HAP-1 (cell line): ENCODE measurements around the gene CCL19.
"Not testable (repeated sequence)": the region's sequence is repeated elsewhere in the genome, so short reads cannot be mapped to it uniquely, and the experiment has no call there.

ENCODE experiments used
- DNase-seq, 2 experiments: peaks; one replicate each; pipeline ENCODE4 v3.0.0-alpha.2; 2016 to 2020; ENCODE audit warnings: low spot score in 2 of 2
- H3K27me3 ChIP-seq: fragments of 250-450 bp; sonication (Bioruptor Pico); 2 replicates; pipeline ENCODE4 v1.5.1; 2020; ENCODE audit warnings: low read depth, mild to moderate bottlenecking, moderate library complexity
- H3K36me3 ChIP-seq: fragments of 250-450 bp; sonication (Bioruptor Pico); replicated peaks from 2 replicates; pipeline ENCODE4 v1.5.1; 2020; ENCODE audit warnings: mild to moderate bottlenecking
- H3K4me1 ChIP-seq: fragments of 250-450 bp; sonication (Bioruptor Pico); 2 replicates; pipeline ENCODE4 v1.5.1; 2020; ENCODE audit warnings: mild to moderate bottlenecking
- H3K4me3 ChIP-seq: fragments of 250-450 bp; sonication (Bioruptor Pico); 2 replicates; pipeline ENCODE4 v1.5.1; 2020; ENCODE audit warnings: mild to moderate bottlenecking, moderate library complexity
- H3K9me3 ChIP-seq: fragments of 250-450 bp; sonication (Bioruptor Pico); 2 replicates; pipeline ENCODE4 v1.5.1; 2020; ENCODE audit warnings: mild to moderate bottlenecking, moderate library complexity
- in situ Hi-C: fragments of 300-500 bp; cut with MboI; formaldehyde crosslinking; loops from 3 replicates; pipeline ENCODE4 v1.14.3; 2020; ENCODE audit warnings: low sequenced_read_pairs, inconsistent platforms, mixed read lengths

Gene CCL19

GRCh38 chr9:34690983-34691935, at the start of gene CCL19:
Gene CCL19, minus strand, starts transcription at chr9:34691276. Its CDS starts 137 bp downstream, at chr9:34691139.
- DNase-seq, result no peak
- peaks cover 7% of the 10 kb centered on the region for H3K9me3 ChIP-seq
- H3K36me3 ChIP-seq, result no peaks in the 10 kb centered on the region
- in situ Hi-C loops, result no loop called here
- no peaks in the 10 kb centered on the region for H3K27me3 ChIP-seq
- no peaks in the 10 kb centered on the region for H3K4me1 ChIP-seq
- H3K4me3 ChIP-seq, result no peak within 1 kb of the TSS

DNA sequence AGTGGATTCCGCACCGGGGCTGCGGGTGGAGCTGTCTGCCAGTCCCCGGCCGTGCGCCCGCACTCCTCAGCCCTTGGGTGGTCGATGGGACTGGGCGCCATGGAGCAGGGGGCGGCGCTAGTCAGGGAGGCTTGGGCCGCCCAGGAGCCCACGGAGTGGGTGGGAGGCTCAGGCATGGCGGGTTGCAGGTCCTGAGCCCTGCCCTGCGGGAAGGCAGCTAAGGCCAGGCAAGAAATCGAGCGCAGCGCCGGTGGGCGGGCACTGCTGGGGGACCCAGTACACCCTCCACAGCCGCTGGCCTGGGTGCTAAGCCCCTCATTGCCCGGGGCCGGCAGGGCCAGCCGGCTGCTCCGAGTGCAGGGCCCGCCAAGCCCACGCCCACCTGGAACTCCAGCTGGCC, 49.1 kb upstream of the CCL19 start:
- H3K9me3 ChIP-seq, in situ Hi-C loops, DNase-seq, H3K36me3 ChIP-seq, H3K4me3 ChIP-seq, H3K27me3 ChIP-seq, H3K4me1 ChIP-seq: not testable (repeated sequence)

DNA sequence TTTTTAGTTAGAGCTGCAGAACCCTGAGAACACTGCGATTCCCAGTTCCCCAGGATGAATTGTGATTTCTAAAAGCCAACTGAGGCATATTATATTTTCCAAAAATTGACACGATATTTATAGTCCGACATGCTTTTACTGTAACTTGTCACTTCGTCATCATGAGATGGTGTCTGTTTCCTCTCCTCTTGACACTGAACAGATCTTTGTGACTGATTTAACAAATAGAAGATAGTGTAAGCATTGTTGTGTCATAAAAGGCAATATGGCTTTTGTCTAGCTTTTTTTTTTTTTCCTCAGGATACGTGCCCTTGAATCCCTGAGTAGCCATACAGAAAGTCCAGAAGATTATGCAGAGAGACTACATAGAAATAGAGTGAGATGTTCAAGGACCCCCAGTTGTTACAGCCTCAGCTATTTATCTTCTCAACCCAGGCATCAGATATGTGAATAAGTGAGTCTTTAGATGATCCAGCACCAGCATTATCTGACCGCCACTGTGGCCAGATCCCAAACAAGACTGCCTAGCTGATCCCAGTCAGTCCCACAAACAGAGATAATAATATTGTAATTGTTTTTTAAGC, 46.7 kb upstream of the CCL19 start:
- H3K36me3 ChIP-seq, result no peaks in the 10 kb centered on the region
- in situ Hi-C loops, result no loop called here
- H3K27me3 ChIP-seq, result peaks cover 5% of the 10 kb centered on the region; the same call in 1 of the 2 replicates
- no peaks in the 10 kb centered on the region for H3K4me1 ChIP-seq
- DNase-seq, result no peak
- H3K4me3 ChIP-seq, result no peak overlapping the region
- no peaks in the 10 kb centered on the region; the same call in 1 of the 2 replicates for H3K9me3 ChIP-seq

GRCh38 chr9:34734720-34735119, 43.6 kb upstream of the CCL19 start:
- H3K36me3 ChIP-seq, result no peaks in the 10 kb centered on the region
- H3K4me1 ChIP-seq, result no peaks in the 10 kb centered on the region
- no peak overlapping the region for H3K4me3 ChIP-seq
- no peaks in the 10 kb centered on the region; the same call in 1 of the 2 replicates for H3K9me3 ChIP-seq
- no peak for DNase-seq
- in situ Hi-C loops, result no loop called here
- H3K27me3 ChIP-seq, result peaks cover 5% of the 10 kb centered on the region; the same call in 1 of the 2 replicates

GRCh38 chr9:34732886-34733285, 41.8 kb upstream of the CCL19 start:
- no peaks in the 10 kb centered on the region; the same call in 1 of the 2 replicates for H3K9me3 ChIP-seq
- no peaks in the 10 kb centered on the region for H3K4me1 ChIP-seq
- H3K36me3 ChIP-seq, result no peaks in the 10 kb centered on the region
- DNase-seq, result no peak
- peaks cover 5% of the 10 kb centered on the region; the same call in 1 of the 2 replicates for H3K27me3 ChIP-seq
- in situ Hi-C loops, result no loop called here
- no peak overlapping the region for H3K4me3 ChIP-seq

GRCh38 chr9:34732478-34732877, 41.4 kb upstream of the CCL19 start:
- H3K4me1 ChIP-seq, result no peaks in the 10 kb centered on the region
- in situ Hi-C loops, result no loop called here
- no peaks in the 10 kb centered on the region for H3K36me3 ChIP-seq
- DNase-seq, result no peak
- H3K27me3 ChIP-seq, result peaks cover 5% of the 10 kb centered on the region; the same call in 1 of the 2 replicates
- no peak overlapping the region for H3K4me3 ChIP-seq
- H3K9me3 ChIP-seq, result no peaks in the 10 kb centered on the region; the same call in 1 of the 2 replicates

GRCh38 chr9:34723141-34723540, 32.1 kb upstream of the CCL19 start:
- no peaks in the 10 kb centered on the region for H3K4me1 ChIP-seq
- in situ Hi-C loops, result no loop called here

GRCh38 chr9:34719769-34720025, 28.6 kb upstream of the CCL19 start:
- in situ Hi-C loops, H3K9me3 ChIP-seq, H3K4me1 ChIP-seq, DNase-seq, H3K36me3 ChIP-seq, H3K27me3 ChIP-seq, H3K4me3 ChIP-seq: not testable (repeated sequence)

More at GRCh38 chr9:34723141-34723540, 32.1 kb upstream of the CCL19 start:
- Histone ChIP-seq H3K27me3 (no peaks in the 10 kb centered on the region), H3K4me3 (no peak overlapping the region), H3K36me3 (no peaks in the 10 kb centered on the region), H3K9me3 (no peaks in the 10 kb centered on the region)
- no peak for DNase-seq

- no peaks in the 10 kb centered on the region for H3K27me3 ChIP-seq
- no peak for DNase-seq
- no peaks in the 10 kb centered on the region for H3K36me3 ChIP-seq
- H3K4me3 ChIP-seq, result no peak overlapping the region
- no peaks in the 10 kb centered on the region for H3K4me1 ChIP-seq
- in situ Hi-C loops, result no loop called here
- H3K9me3 ChIP-seq, result no peaks in the 10 kb centered on the region
These were observed 28.1 kb upstream of the CCL19 start for GRCh38 chr9:34719021-34719768.

- Histone ChIP-seq H3K4me3 (no peak overlapping the region), H3K27me3 (peaks cover 3% of the 10 kb centered on the region), H3K4me1 (no peaks in the 10 kb centered on the region), H3K9me3 (no peaks in the 10 kb centered on the region), H3K36me3 (no peaks in the 10 kb centered on the region)
- DNase-seq, result no peak
- in situ Hi-C loops, result no loop called here
These were observed 27.0 kb upstream of the CCL19 start for GRCh38 chr9:34717996-34718614.

DNA sequence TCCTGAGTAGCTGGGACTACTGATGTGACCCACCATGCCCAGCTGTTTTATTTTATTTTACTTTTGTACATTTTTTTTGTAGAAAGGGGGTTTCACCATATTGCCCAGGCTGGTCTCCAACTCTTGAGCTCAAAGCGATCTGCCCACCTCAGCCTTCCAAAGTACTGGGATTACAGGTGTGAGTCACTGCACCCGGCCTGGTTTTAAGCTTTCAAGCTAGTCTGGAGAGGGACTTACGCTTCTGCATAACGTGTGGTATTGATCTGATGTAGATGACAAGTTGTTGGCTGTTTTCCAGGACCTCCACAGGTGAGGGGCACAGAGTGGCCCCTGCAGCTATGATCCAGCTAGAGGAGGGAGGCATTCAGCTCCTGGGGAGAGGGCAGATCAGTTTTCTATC, 25.6 kb upstream of the CCL19 start:
- no peak for DNase-seq
- no peaks in the 10 kb centered on the region for H3K4me1 ChIP-seq
- in situ Hi-C loops, result no loop called here

GRCh38 chr9:34715639-34716215, 24.7 kb upstream of the CCL19 start:
- Histone ChIP-seq H3K36me3 (no peaks in the 10 kb centered on the region), H3K9me3 (peaks cover 2% of the 10 kb centered on the region; the same call in 1 of the 2 replicates), H3K27me3 (peaks cover 9% of the 10 kb centered on the region), H3K4me1 (no peaks in the 10 kb centered on the region), H3K4me3 (no peak overlapping the region)
- no peak for DNase-seq
- in situ Hi-C loops, result no loop called here

More for the DNA sequence above, 25.6 kb upstream of the CCL19 start:
- Histone ChIP-seq H3K27me3 (peaks cover 9% of the 10 kb centered on the region), H3K36me3 (no peaks in the 10 kb centered on the region), H3K4me3 (no peak overlapping the region), H3K9me3 (peaks cover 2% of the 10 kb centered on the region; the same call in 1 of the 2 replicates)

- Histone ChIP-seq H3K27me3 (peaks cover 9% of the 10 kb centered on the region), H3K4me3 (no peak overlapping the region), H3K4me1 (no peaks in the 10 kb centered on the region), H3K36me3 (no peaks in the 10 kb centered on the region), H3K9me3 (peaks cover 2% of the 10 kb centered on the region; the same call in 1 of the 2 replicates)
- in situ Hi-C loops, result no loop called here
- no peak for DNase-seq
These were observed 22.9 kb upstream of the CCL19 start for GRCh38 chr9:34714007-34714406.
